NCI-H1694 treated with DMSO at 0.1 percent for 48 hours (cell line): ENCODE results near the gene FAM210B.
"Not testable (repeated sequence)": the region's sequence is repeated elsewhere in the genome, so short reads cannot be mapped to it uniquely, and the experiment has no call there.

Experiments used
- DNase-seq: peaks from one replicate; lab custom pipeline; 2025; lab: John Stamatoyannopoulos, UW

FAM210B gene

GRCh38 chr20:56360908-56361205 lies 2.1 kb downstream of the FAM210B start:
- no peak for DNase-seq

- DNase-seq: no peak
Observed at GRCh38 chr20:56361900-56362299, 3.1 kb downstream of the FAM210B start.

- DNase-seq: no peak
Observed at GRCh38 chr20:56362833-56363413, 4.1 kb downstream of the FAM210B start.

GRCh38 chr20:56363491-56363890 lies 4.7 kb downstream of the FAM210B start:
- no peak for DNase-seq

- no peak for DNase-seq
Observed at GRCh38 chr20:56368351-56369134, 9.8 kb downstream of the FAM210B start.

- DNase-seq: no peak
Observed at GRCh38 chr20:56369179-56369578, 10.4 kb downstream of the FAM210B start.

GRCh38 chr20:56371977-56372376 lies 13.2 kb downstream of the FAM210B start:
- DNase-seq: no peak

- DNase-seq: no peak
Observed at GRCh38 chr20:56372850-56373249, 14.1 kb downstream of the FAM210B start.

- DNase-seq: peak; percentile 2
Observed at GRCh38 chr20:56373942-56374341, 15.2 kb downstream of the FAM210B start.

GRCh38 chr20:56376331-56376730 lies 17.6 kb downstream of the FAM210B start:
- DNase-seq: no peak

- no peak for DNase-seq
Observed at GRCh38 chr20:56378386-56378785, 19.6 kb downstream of the FAM210B start.

GRCh38 chr20:56380375-56380774 lies 21.6 kb downstream of the FAM210B start:
- DNase-seq: no peak

- DNase-seq: no peak
Observed at GRCh38 chr20:56381501-56381900, 22.7 kb downstream of the FAM210B start.

GRCh38 chr20:56382696-56383095 lies 23.9 kb downstream of the FAM210B start:
- no peak for DNase-seq

GRCh38 chr20:56383334-56383733 lies 24.6 kb downstream of the FAM210B start:
- DNase-seq: no peak

GRCh38 chr20:56385130-56385529 lies 26.4 kb downstream of the FAM210B start:
- DNase-seq: no peak

GRCh38 chr20:56386219-56386618 lies 27.4 kb downstream of the FAM210B start:
- DNase-seq: no peak

- DNase-seq: no peak
Observed at GRCh38 chr20:56388882-56389281, 30.1 kb downstream of the FAM210B start.

- no peak for DNase-seq
Observed at GRCh38 chr20:56389807-56390206, 31.0 kb downstream of the FAM210B start.

GRCh38 chr20:56390396-56390795 lies 31.6 kb downstream of the FAM210B start:
- not testable (repeated sequence) for DNase-seq

- no peak for DNase-seq
Observed at GRCh38 chr20:56391037-56391436, 32.3 kb downstream of the FAM210B start.

- no peak for DNase-seq
Observed at GRCh38 chr20:56391596-56392131, 32.9 kb downstream of the FAM210B start.

GRCh38 chr20:56392132-56392880 lies 33.5 kb downstream of the FAM210B start, which contains the start of the genes AURKA and CSTF1:
Gene AURKA, minus strand, starts transcription at chr20:56392215. Its CDS starts 4,018 bp downstream, at chr20:56388197.
Gene CSTF1, plus strand, starts transcription at chr20:56392645. Its CDS starts 2,908 bp downstream, at chr20:56395553.
- DNase-seq: peak; percentile 94
